ENCODE data around the gene GAPDHS.

Gene GAPDHS

DNA sequence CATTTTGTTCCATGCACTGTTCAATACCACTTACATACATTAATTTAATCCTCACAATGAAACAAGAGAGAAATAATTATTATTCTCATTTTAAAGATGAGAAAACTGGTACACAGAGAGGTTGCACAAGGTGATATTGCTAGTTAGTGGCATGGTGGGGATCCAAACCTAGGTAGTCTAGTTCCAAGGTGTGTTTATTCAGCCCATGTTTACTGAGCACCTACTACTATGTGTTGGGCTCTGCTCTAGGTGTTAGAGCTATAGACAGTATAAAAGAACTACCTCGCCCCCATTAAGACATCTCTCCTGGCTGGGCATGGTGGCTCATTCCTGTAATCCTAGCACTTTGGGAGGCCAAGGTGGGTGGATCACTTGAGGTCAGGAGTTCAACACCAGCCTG lies 49.5 kb downstream of the GAPDHS start:
- Histone ChIP-seq H3K9ac (ENCODE audit: low read length) (no peak overlapping the region), H3K27me3 (ENCODE audit: low read depth, low read length) (peaks cover 23% of the 10 kb centered on the region), H2AFZ (ENCODE audit: low read depth, low read length) (no peak overlapping the region), H4K20me1 (ENCODE audit: insufficient read depth, low read length) (no peaks in the 10 kb centered on the region), H3K27ac (ENCODE audit: low read length) (no peak overlapping the region), H3K9me3 (ENCODE audit: insufficient read depth, low read length) (no peaks in the 10 kb centered on the region), H3K79me2 (ENCODE audit: low read length) (no peaks in the 10 kb centered on the region), H3K36me3 (replicated peaks; ENCODE audit: low read depth, low read length) (no peaks in the 10 kb centered on the region), H3K4me2 (ENCODE audit: low read length) (no peak overlapping the region), H3K4me3 (ENCODE audit: low read length) (no peak overlapping the region), H3K4me1 (ENCODE audit: low read length) (no peaks in the 10 kb centered on the region)
- TF ChIP-seq, protein P1, sequence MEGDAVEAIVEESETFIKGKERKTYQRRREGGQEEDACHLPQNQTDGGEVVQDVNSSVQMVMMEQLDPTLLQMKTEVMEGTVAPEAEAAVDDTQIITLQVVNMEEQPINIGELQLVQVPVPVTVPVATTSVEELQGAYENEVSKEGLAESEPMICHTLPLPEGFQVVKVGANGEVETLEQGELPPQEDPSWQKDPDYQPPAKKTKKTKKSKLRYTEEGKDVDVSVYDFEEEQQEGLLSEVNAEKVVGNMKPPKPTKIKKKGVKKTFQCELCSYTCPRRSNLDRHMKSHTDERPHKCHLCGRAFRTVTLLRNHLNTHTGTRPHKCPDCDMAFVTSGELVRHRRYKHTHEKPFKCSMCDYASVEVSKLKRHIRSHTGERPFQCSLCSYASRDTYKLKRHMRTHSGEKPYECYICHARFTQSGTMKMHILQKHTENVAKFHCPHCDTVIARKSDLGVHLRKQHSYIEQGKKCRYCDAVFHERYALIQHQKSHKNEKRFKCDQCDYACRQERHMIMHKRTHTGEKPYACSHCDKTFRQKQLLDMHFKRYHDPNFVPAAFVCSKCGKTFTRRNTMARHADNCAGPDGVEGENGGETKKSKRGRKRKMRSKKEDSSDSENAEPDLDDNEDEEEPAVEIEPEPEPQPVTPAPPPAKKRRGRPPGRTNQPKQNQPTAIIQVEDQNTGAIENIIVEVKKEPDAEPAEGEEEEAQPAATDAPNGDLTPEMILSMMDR (IDR thresholded peaks at IDR 0.05; ENCODE audit: low read depth, low read length), result no peak
- TF ChIP-seq EZH2phosphoT487 (IDR thresholded peaks at IDR 0.05; ENCODE audit: low read depth), result no peak

DNA sequence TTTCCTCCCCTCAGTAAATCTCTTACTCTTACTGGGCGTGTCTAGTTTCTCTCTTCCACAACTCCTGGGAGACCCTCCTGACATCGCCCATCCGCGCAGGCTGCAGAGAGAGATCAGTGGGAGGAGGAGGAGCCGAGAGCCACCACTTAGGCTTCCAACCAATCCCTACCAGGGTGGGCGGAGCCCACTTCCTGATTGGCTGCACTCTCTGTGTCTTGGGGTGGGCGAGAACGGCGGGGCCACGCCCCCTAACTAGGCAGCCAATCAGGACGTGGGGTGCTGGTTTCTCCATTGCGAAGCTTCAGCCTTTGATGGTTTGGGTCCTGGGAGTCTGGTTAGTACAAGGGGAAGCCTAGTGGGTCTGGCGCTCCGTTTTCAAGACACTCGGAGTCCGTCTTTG lies 52.6 kb downstream of the GAPDHS start, which contains the start of gene PMIS2:
PMIS2 (plus strand) TSS at position 326 of the 400 bp plus-strand sequence. CDS start 87 bp downstream, outside the sequence.
- no peaks in the 10 kb centered on the region for H3K4me1 ChIP-seq (ENCODE audit: low read length)
- H3K36me3 ChIP-seq (replicated peaks; ENCODE audit: low read depth, low read length), result no peaks in the 10 kb centered on the region
- H3K9ac ChIP-seq (ENCODE audit: low read length), result no peak within 1 kb of the TSS
- no peaks in the 10 kb centered on the region for H3K9me3 ChIP-seq (ENCODE audit: insufficient read depth, low read length)
- H2AFZ ChIP-seq (ENCODE audit: low read depth, low read length), result no peak within 1 kb of the TSS
- H3K4me3 ChIP-seq (ENCODE audit: low read length), result no peak within 1 kb of the TSS
- H3K79me2 ChIP-seq (ENCODE audit: low read length), result no peaks in the 10 kb centered on the region
- no peak for TF ChIP-seq EZH2phosphoT487 (IDR thresholded peaks at IDR 0.05; ENCODE audit: low read depth)
- TF ChIP-seq, protein P1 (IDR thresholded peaks at IDR 0.05; ENCODE audit: low read depth, low read length), result no peak
- no peaks in the 10 kb centered on the region for H4K20me1 ChIP-seq (ENCODE audit: insufficient read depth, low read length)
- H3K4me2 ChIP-seq (ENCODE audit: low read length), result no peak within 1 kb of the TSS
- peaks cover 23% of the 10 kb centered on the region for H3K27me3 ChIP-seq (ENCODE audit: low read depth, low read length)
- H3K27ac ChIP-seq (ENCODE audit: low read length), result no peak within 1 kb of the TSS

DNA sequence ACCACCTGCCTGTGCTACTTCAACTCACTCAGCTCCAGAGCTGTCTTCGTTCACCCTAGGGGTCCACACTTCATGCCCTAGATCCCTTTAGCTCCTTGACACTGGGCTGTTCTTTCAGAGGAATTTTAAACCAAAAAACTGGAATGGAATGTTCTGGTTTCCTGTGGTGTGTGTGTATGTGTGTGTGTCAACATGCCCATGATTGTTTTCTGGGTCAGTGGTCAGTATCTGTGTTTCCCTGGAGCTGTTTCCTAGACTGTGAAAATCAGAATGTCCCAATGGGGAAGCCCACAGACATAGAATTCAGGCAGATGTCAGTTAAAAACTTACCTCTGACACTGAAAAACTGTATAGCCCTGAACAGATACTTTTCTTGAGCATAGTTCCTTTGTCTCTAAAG lies 54.1 kb downstream of the GAPDHS start:
- Histone ChIP-seq H3K4me1 (ENCODE audit: low read length) (no peaks in the 10 kb centered on the region), H3K79me2 (ENCODE audit: low read length) (no peaks in the 10 kb centered on the region), H3K27ac (ENCODE audit: low read length) (no peak overlapping the region), H3K9ac (ENCODE audit: low read length) (no peak overlapping the region), H3K36me3 (replicated peaks; ENCODE audit: low read depth, low read length) (no peaks in the 10 kb centered on the region), H4K20me1 (ENCODE audit: insufficient read depth, low read length) (no peaks in the 10 kb centered on the region), H3K27me3 (ENCODE audit: low read depth, low read length) (peaks cover 23% of the 10 kb centered on the region), H3K4me3 (ENCODE audit: low read length) (no peak overlapping the region), H3K9me3 (ENCODE audit: insufficient read depth, low read length) (no peaks in the 10 kb centered on the region), H2AFZ (ENCODE audit: low read depth, low read length) (no peak overlapping the region), H3K4me2 (ENCODE audit: low read length) (no peak overlapping the region)
- TF ChIP-seq, protein P1 (IDR thresholded peaks at IDR 0.05; ENCODE audit: low read depth, low read length), result no peak
- no peak for TF ChIP-seq EZH2phosphoT487 (IDR thresholded peaks at IDR 0.05; ENCODE audit: low read depth)

DNA sequence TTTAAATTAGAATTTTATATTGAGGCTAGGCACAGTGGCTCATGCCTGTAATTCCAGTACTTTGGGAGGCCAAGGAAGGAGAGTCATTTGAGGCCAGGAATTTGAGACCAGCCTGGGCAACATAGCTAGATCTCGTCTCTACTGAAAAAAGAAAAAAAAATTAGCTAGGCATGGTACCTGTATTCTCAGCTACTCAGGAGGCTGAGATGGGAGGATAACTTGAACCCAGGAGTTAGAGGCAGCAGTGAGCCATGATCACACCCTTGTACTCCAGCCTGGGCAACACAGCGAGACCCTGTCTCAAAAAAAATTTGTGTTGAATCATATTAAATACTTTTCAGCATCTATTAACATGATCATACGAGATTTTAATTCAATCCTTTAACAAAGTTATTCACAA lies 57.6 kb downstream of the GAPDHS start:
- TF ChIP-seq, protein P1 (IDR thresholded peaks at IDR 0.05; ENCODE audit: low read depth, low read length), result no peak
- TF ChIP-seq EZH2phosphoT487 (IDR thresholded peaks at IDR 0.05; ENCODE audit: low read depth), result no peak
- H3K9me3 ChIP-seq (ENCODE audit: insufficient read depth, low read length), result no peaks in the 10 kb centered on the region
- no peaks in the 10 kb centered on the region for H3K4me1 ChIP-seq (ENCODE audit: low read length)
- H3K36me3 ChIP-seq (replicated peaks; ENCODE audit: low read depth, low read length), result no peaks in the 10 kb centered on the region
- no peak overlapping the region for H3K4me3 ChIP-seq (ENCODE audit: low read length)
- H3K9ac ChIP-seq (ENCODE audit: low read length), result no peak overlapping the region
- no peak overlapping the region for H2AFZ ChIP-seq (ENCODE audit: low read depth, low read length)
- no peaks in the 10 kb centered on the region for H3K79me2 ChIP-seq (ENCODE audit: low read length)
- no peak overlapping the region for H3K27ac ChIP-seq (ENCODE audit: low read length)
- H3K4me2 ChIP-seq (ENCODE audit: low read length), result no peak overlapping the region
- H4K20me1 ChIP-seq (ENCODE audit: insufficient read depth, low read length), result no peaks in the 10 kb centered on the region
- 0 out of 2 replicates have a peak, but pooled peaks cover 5% of the 10 kb centered on the region for H3K27me3 ChIP-seq (ENCODE audit: low read depth, low read length)
